Endothelial cell of umbilical vein (primary cell): Measurements from ENCODE around the gene GC.

Source experiments
- CTCF ChIP-seq, 2 donors: IDR thresholded peaks; 1 replicate in 1 of 2; 2 replicates in 1 of 2; pipeline ENCODE4 v1.5.1; 2011; ENCODE audit warnings: low read length in 2 of 2, mild to moderate bottlenecking in 2 of 2, moderate library complexity in 2 of 2, control low read depth in 1 of 2, inconsistent platforms in 1 of 2, low read depth in 1 of 2; ENCODE audit not compliant: insufficient read depth in 1 of 2; ENCODE audit errors: extremely low read depth in 1 of 2
- MYC ChIP-seq: IDR thresholded peaks from one replicate; pipeline ENCODE4 v1.6.1; 2011; ENCODE audit warnings: mild to moderate bottlenecking, low read depth, low read length
- POLR2A ChIP-seq: IDR thresholded peaks from 2 replicates; pipeline ENCODE4 v1.6.1; 2012; ENCODE audit warnings: low read depth, mild to moderate bottlenecking, control low read depth, low read length

- no peak for TF ChIP-seq CTCF (IDR thresholded peaks at IDR 0.05; ENCODE audit: extremely low read depth in 1 of 2, insufficient read depth in 1 of 2, low read depth in 1 of 2, low read length in 2 of 2)
- TF ChIP-seq POLR2A, result no peak
- no peak for TF ChIP-seq MYC
Measured at GRCh38 chr4:71785959-71786358, 2.1 kb upstream of the GC start.
